NT2/D1 (cell line): ENCODE results near the gene UBR4.

Experiments used
- SUZ12 ChIP-seq: IDR thresholded peaks from 2 replicates; pipeline ENCODE4 v1.6.1; 2011; ENCODE audit not compliant: insufficient read length, insufficient read depth; ENCODE audit errors: extremely low read depth
- YY1 ChIP-seq: IDR thresholded peaks from 2 replicates; pipeline ENCODE4 v1.6.1; 2011; ENCODE audit not compliant: insufficient read length, insufficient read depth
- ZNF274 ChIP-seq: IDR thresholded peaks from 2 replicates; pipeline ENCODE4 v1.6.1; 2011; ENCODE audit warnings: mild to moderate bottlenecking, low read depth, low read length

DNA sequence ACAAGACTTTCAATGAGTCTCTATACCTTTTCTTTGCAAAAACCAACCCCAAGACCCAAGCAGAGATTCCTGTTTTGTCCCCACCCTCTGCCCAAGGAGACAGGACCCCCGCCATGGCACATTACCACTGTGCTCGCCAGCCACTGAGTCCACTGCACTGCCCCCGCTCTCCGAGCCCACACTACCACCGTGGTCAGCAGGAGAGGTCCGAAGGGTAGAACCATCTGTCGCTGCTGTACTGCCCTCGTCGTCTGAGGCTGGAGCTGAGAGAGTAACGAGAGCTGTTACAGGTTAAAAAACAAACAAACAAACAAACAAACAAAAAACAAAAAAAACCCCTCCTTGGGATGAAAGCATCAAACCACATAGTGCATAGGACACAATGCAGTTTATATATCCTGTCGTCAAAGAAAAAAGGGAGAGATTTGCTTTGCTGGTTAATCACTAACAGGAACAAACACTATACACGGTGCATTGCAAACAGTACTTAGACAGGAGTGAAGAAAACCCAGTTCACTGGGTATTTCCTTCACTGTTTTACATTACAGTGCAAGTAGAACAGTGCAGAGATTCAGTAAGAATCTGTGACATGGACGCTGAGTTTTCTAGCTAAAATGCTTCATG lies 71.0 kb downstream of the UBR4 start:
- TF ChIP-seq ZNF274 (no peak), YY1 (no peak), SUZ12 (no peak)
